GM21423 (cell line): ENCODE data around the gene CCL27.
A peak's percentile ranks its signal among the peaks of the same experiment; 100 is the strongest.
"Not testable (repeated sequence)": the region's sequence is repeated elsewhere in the genome, so short reads cannot be mapped to it uniquely, and the experiment has no call there.

Source experiments
- ATAC-seq: cut with Tn5 transposase; IDR thresholded peaks from one replicate; pipeline ENCODE4 v1.9.1; 2021; ENCODE audit warnings: mild to moderate bottlenecking, moderate library complexity; ENCODE audit not compliant: unreplicated experiment

The CCL27 gene

GRCh38 chr9:34651321-34651720, 11.1 kb downstream of the CCL27 start:
- no peak for ATAC-seq

GRCh38 chr9:34650816-34651215, 11.6 kb downstream of the CCL27 start:
- ATAC-seq: no peak

- no peak for ATAC-seq
Measured at GRCh38 chr9:34648673-34649072, 13.8 kb downstream of the CCL27 start.

- no peak for ATAC-seq
Measured at GRCh38 chr9:34647651-34648050, 14.8 kb downstream of the CCL27 start.

GRCh38 chr9:34647084-34647403, 15.4 kb downstream of the CCL27 start:
- ATAC-seq: no peak

GRCh38 chr9:34646211-34647083, 16.0 kb downstream of the CCL27 start, which contains the start of gene GALT:
Gene GALT (plus strand): TSS chr9:34646675. CDS start chr9:34646705, 30 bp downstream.
- ATAC-seq: peak; percentile 87

- no peak for ATAC-seq
Measured at GRCh38 chr9:34644766-34645314, 17.6 kb downstream of the CCL27 start.

GRCh38 chr9:34642679-34643078, 19.8 kb downstream of the CCL27 start:
- ATAC-seq: no peak

GRCh38 chr9:34639322-34639721, 23.1 kb downstream of the CCL27 start:
- ATAC-seq: not testable (repeated sequence)

- no peak for ATAC-seq
Measured at GRCh38 chr9:34638138-34638445, 24.4 kb downstream of the CCL27 start.

- ATAC-seq: peak; percentile 91
Measured at GRCh38 chr9:34637356-34638137, 24.9 kb downstream of the CCL27 start, which contains the start of gene SIGMAR1. Gene SIGMAR1 (minus strand): TSS chr9:34637787. CDS start chr9:34637697, 90 bp downstream.

- ATAC-seq: no peak
Measured at GRCh38 chr9:34636791-34637355, 25.6 kb downstream of the CCL27 start.

GRCh38 chr9:34635556-34635955, 26.9 kb downstream of the CCL27 start:
- ATAC-seq: no peak

- ATAC-seq: no peak
Measured at GRCh38 chr9:34634551-34635248, 27.8 kb downstream of the CCL27 start.

- peak; percentile 32 for ATAC-seq
Measured at GRCh38 chr9:34633851-34634550, 28.5 kb downstream of the CCL27 start.

GRCh38 chr9:34633166-34633565, 29.3 kb downstream of the CCL27 start:
- no peak for ATAC-seq

- ATAC-seq: no peak
Measured at GRCh38 chr9:34630402-34631154, 31.9 kb downstream of the CCL27 start.

- ATAC-seq: no peak
Measured at GRCh38 chr9:34629491-34629808, 33.0 kb downstream of the CCL27 start.

- ATAC-seq: no peak
Measured at GRCh38 chr9:34628656-34629490, 33.6 kb downstream of the CCL27 start, which contains the start of gene ARID3C. Gene ARID3C (minus strand): TSS chr9:34629066. CDS start chr9:34628014, 1,052 bp downstream.
